Tibial nerve (tissue), 4 donors: ENCODE data around the gene SEL1L2. TPM values are rescaled to one million over a fixed set of nuclear protein-coding genes. Genes with fewer than 3 reads are reported as not detected.

Experiments used
- DNase-seq, 2 donors: peaks; one replicate each; pipeline ENCODE4 v3.0.0-alpha.2; 2019; ENCODE audit warnings: low spot score in 2 of 2
- H3K27ac ChIP-seq, 4 donors: fragments of 200-600 bp; sonication (generic) in 3 of 4; one replicate each; pipeline ENCODE4 v1.5.1; 2017 to 2019; ENCODE audit warnings: mild to moderate bottlenecking in 1 of 4
- H3K27me3 ChIP-seq, 2 donors: fragments of 200-600 bp; sonication (generic) in 1 of 2; one replicate each; pipeline versions ENCODE4 v1.5.1 to v1.6.0; 2017 to 2019
- H3K36me3 ChIP-seq, 3 donors: fragments of 200-600 bp; sonication (generic); one replicate each; pipeline ENCODE4 v1.5.1; 2018 to 2019
- H3K4me1 ChIP-seq, 4 donors: fragments of 200-600 bp; sonication (generic) in 3 of 4; one replicate each; pipeline ENCODE4 v1.5.1; 2017 to 2019
- H3K4me3 ChIP-seq, 4 donors: fragments of 200-600 bp; sonication (generic) in 3 of 4; one replicate each; pipeline ENCODE4 v1.5.1; 2017 to 2019; ENCODE audit warnings: mild to moderate bottlenecking in 1 of 4, moderate library complexity in 1 of 4
- H3K9me3 ChIP-seq, 4 donors: fragments of 200-600 bp; sonication (generic) in 3 of 4; one replicate each; pipeline ENCODE4 v1.5.1; 2017 to 2019
- EP300 ChIP-seq, 2 donors: sonication (generic); formaldehyde crosslinking; IDR thresholded peaks; one replicate each; pipeline ENCODE4 v1.6.1; 2017; ENCODE audit warnings: antibody characterized with exemption in 2 of 2, mild to moderate bottlenecking in 1 of 2
- POLR2A ChIP-seq, 2 donors: fragments of 450-650 bp; IDR thresholded peaks; one replicate each; pipeline ENCODE4 v1.6.1; 2017; ENCODE audit warnings: antibody characterized with exemption in 2 of 2, mild to moderate bottlenecking in 2 of 2, moderate library complexity in 2 of 2
- WGBS, 2 donors: methylation state at CpG; one replicate each; pipeline ENCODE4 v1.1.5; 2018; 5-methylcytosine and 5-hydroxymethylcytosine counted together
- total RNA-seq, 4 donors: library from RNA; depleted of rRNA; stranded (reverse); fragments of >200 nt; gene quantifications; one replicate each; pipeline ENCODE4 v1.1.0, GENCODE V29; 2016
- TF ChIP-seq, protein P1 (sequence below), 5 experiments: fragments of 200-600 bp in 3 of 5; fragments of 450-650 bp in 2 of 5; sonication (generic) in 3 of 5; IDR thresholded peaks; one replicate each; pipeline ENCODE4 v1.5.1; 2016 to 2019; ENCODE audit warnings: antibody characterized with exemption in 5 of 5, mild to moderate bottlenecking in 3 of 5, moderate library complexity in 2 of 5

The SEL1L2 gene
- total RNA-seq, 4 donors from 2014 or later: not detected

DNA sequence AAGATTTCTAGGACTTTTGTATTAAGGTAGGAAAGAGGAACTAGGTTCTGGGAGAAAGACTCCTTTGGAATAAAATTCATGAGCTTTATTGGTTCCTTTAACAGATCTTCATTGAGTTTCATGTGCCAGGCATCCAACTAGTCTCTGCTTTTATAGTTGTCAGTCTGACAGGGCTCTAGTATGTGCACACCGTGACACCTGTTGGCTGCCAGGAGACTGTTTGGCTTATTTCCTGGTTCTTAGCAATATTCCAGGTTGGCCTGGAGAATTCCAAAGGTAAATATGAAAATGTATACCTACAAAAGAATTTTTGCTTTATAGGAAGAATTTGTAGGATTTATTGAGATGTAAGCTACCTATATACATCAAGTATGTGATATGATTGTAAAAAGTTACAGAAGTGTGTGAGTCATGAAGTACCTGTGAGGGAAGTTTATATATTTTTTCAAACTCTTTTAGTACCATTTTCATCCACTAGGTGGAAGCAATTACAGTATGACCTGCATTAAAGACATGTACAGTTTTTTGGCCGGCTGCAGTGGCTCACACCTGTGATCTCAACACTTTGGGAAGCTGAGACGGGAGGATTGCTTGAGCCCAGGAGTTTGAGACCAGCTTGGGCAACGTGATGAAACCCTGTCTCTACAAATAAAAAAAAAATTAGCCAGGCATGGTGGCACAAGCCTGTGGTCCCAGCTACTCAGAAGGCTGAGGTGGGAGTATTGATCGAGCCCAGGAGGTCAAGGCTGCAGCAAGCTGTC lies 170.3 kb downstream of the SEL1L2 start:
- no peak overlapping the region for H3K4me3 ChIP-seq
- peaks cover 0 to 41% (median 7%) of the 10 kb centered on the region in 3 donors for H3K36me3 ChIP-seq
- DNase-seq: no peak
- no peak overlapping the region for H3K27ac ChIP-seq
- H3K9me3 ChIP-seq: peaks cover 0 to 6% (median 0%) of the 10 kb centered on the region in 4 donors
- TF ChIP-seq, protein P1, sequence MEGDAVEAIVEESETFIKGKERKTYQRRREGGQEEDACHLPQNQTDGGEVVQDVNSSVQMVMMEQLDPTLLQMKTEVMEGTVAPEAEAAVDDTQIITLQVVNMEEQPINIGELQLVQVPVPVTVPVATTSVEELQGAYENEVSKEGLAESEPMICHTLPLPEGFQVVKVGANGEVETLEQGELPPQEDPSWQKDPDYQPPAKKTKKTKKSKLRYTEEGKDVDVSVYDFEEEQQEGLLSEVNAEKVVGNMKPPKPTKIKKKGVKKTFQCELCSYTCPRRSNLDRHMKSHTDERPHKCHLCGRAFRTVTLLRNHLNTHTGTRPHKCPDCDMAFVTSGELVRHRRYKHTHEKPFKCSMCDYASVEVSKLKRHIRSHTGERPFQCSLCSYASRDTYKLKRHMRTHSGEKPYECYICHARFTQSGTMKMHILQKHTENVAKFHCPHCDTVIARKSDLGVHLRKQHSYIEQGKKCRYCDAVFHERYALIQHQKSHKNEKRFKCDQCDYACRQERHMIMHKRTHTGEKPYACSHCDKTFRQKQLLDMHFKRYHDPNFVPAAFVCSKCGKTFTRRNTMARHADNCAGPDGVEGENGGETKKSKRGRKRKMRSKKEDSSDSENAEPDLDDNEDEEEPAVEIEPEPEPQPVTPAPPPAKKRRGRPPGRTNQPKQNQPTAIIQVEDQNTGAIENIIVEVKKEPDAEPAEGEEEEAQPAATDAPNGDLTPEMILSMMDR (IDR thresholded peaks at IDR 0.05): peak; percentile 44 to 68 (median 62)
- no peak for TF ChIP-seq EP300 (IDR thresholded peaks at IDR 0.05)
- 34 to 41% methylated on average over 5 of the region's 5 CpGs for WGBS, 2 donors
- H3K27me3 ChIP-seq: no peaks in the 10 kb centered on the region
- no peaks in the 10 kb centered on the region for H3K4me1 ChIP-seq

DNA sequence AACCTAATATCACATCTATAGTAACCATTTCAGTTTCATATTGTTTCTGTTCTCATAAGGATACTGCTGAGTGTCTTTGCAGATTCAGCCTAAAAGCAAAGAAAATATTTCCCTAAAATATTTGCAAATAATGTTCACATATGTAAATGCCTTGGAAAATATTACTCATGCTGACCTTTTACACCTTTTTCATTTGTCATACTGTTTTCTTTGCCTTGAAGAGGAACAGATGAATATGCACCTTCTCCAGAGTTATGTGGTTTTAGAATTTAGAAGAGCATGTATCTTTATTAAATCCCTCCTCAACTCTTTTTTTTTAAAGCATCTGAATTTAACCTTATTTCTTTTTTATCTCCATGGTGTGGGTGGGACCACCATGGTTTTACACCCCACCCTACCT lies 173.1 kb downstream of the SEL1L2 start:
- no peak for DNase-seq
- Histone ChIP-seq H3K9me3 (peaks cover 0 to 6% (median 0%) of the 10 kb centered on the region in 4 donors), H3K36me3 (peaks cover 0 to 68% (median 12%) of the 10 kb centered on the region in 3 donors), H3K27me3 (no peaks in the 10 kb centered on the region), H3K27ac (no peak overlapping the region), H3K4me3 (no peak overlapping the region), H3K4me1 (no peaks in the 10 kb centered on the region)
- no peak for TF ChIP-seq POLR2A (IDR thresholded peaks at IDR 0.05)
- no peak for TF ChIP-seq EP300 (IDR thresholded peaks at IDR 0.05)
- TF ChIP-seq, protein P1 (IDR thresholded peaks at IDR 0.05): no peak

DNA sequence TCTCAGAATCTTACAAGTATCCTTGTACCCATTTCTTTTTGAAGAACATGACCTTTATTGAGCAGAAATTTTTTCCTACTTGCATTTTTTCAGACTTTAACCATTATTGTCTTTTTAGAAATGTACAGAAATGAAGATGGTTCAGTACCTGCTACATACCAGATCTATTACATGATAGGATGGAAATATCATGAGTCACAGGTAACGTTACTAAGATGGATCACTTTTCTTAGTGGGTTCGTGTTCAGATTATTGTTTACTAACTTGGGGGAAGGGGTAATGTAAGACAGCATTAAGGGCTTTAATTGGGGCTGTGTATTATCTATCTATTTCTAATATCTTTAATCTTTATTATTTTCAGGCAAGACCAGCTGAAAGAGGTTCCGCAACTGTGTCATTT lies 173.7 kb downstream of the SEL1L2 start:
- WGBS, 2 donors: 73 to 80% methylated on average over 3 of the region's 3 CpGs
- no peak for DNase-seq
- no peaks in the 10 kb centered on the region for H3K4me1 ChIP-seq
- H3K27ac ChIP-seq: no peak overlapping the region
- H3K27me3 ChIP-seq: no peaks in the 10 kb centered on the region
- H3K4me3 ChIP-seq: no peak overlapping the region
- H3K9me3 ChIP-seq: peaks cover 0 to 6% (median 0%) of the 10 kb centered on the region in 4 donors
- no peak for TF ChIP-seq POLR2A (IDR thresholded peaks at IDR 0.05)
- TF ChIP-seq, protein P1 (IDR thresholded peaks at IDR 0.05): no peak
- TF ChIP-seq EP300 (IDR thresholded peaks at IDR 0.05): no peak
- peaks cover 0 to 74% (median 12%) of the 10 kb centered on the region in 3 donors for H3K36me3 ChIP-seq

DNA sequence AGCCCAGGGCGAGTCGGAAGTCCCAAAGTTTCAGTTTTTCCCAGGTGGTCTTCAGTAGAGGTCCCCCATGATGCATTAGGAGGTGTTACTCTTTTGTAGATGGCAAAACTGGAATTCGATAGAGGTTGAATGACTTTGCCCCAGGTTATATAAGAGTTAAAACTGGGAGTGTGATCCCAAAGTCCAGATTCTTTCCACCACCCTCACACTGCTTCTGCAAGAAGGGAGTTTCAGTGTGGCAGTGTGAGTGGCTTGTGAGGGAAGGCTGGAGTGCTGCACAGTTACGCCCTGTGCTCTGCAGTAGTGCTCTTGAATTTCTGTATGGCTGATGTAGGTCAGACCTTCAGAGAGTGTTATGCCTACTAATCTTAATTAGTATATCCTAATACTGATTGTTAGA lies 175.7 kb downstream of the SEL1L2 start:
- whole genome bisulfite sequencing, 2 donors: 83 to 88% methylated on average over 4 of the region's 4 CpGs
- Histone ChIP-seq H3K4me1 (no peaks in the 10 kb centered on the region), H3K27ac (no peak overlapping the region), H3K9me3 (no peaks in the 10 kb centered on the region), H3K4me3 (no peak overlapping the region), H3K27me3 (no peaks in the 10 kb centered on the region), H3K36me3 (peaks cover 0 to 87% (median 28%) of the 10 kb centered on the region in 3 donors)
- TF ChIP-seq, protein P1 (IDR thresholded peaks at IDR 0.05): no peak
- no peak for TF ChIP-seq POLR2A (IDR thresholded peaks at IDR 0.05)
- no peak for TF ChIP-seq EP300 (IDR thresholded peaks at IDR 0.05)
- no peak for DNase-seq

DNA sequence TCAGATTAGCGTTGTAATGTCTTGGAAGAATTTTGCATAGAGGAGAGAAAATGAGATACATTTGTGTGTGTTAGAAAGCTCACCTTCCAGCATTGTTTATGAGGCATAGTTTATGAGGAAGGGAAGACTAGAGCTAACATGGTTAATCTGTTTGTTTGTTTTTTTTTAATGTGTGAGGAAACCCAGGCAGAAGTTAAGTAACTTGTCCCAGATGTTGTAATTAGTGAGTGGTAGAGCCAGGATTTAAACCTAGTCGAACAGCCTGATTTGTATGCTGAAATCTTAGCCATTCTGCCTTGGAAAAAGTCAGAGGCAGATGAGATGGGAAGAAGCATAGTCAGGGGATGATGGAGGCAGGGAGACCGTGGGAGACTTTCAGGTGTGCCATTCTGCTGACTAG lies 176.5 kb downstream of the SEL1L2 start:
- Histone ChIP-seq H3K27ac (no peak overlapping the region), H3K9me3 (no peaks in the 10 kb centered on the region), H3K27me3 (no peaks in the 10 kb centered on the region), H3K4me3 (no peak overlapping the region), H3K4me1 (no peaks in the 10 kb centered on the region), H3K36me3 (peaks cover 0 to 94% (median 35%) of the 10 kb centered on the region in 3 donors)
- WGBS, 2 donors: 63 to 71% methylated on average over 3 of the region's 3 CpGs
- DNase-seq: no peak
- TF ChIP-seq EP300 (IDR thresholded peaks at IDR 0.05): no peak
- no peak for TF ChIP-seq POLR2A (IDR thresholded peaks at IDR 0.05)
- TF ChIP-seq, protein P1 (IDR thresholded peaks at IDR 0.05): no peak
